ENCODE measurements around the gene TMEM88.

TMEM88 gene

DNA sequence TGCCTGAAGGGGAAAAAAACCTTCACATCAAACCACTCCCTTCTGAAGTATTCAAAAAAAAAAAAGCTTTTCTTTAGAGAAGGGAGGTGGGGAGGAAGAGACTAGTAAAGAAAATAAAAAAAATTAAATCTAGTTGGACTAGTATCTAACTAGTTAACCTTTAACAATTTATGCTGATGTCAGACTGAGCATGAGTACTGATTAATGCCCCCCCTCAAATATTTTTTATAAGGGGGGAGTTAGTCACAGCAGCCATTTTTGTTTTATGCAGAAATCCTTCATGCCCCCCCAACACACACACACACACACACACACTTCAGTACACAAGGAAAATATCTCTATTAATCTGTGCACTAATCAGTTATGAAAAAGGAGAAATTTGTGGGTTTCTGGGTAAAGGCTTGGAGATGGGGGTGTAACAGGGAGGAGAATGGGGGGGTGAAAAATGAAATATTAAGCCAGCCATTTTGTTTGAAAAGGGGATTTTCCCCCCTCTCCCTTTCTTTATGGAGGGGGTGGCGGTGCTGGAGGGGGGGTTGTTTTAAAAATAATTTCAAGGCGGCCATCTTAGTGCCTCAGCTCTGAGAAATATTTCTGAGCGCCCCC lies 29.0 kb downstream of the TMEM88 start:
- peak overlapping the region; percentile 31 for H3K4me3 ChIP-seq (ENCODE audit: low read depth, low read length)
- DNase-seq (ENCODE audit: low read depth) = peak; percentile 54
- TF ChIP-seq, protein P1, sequence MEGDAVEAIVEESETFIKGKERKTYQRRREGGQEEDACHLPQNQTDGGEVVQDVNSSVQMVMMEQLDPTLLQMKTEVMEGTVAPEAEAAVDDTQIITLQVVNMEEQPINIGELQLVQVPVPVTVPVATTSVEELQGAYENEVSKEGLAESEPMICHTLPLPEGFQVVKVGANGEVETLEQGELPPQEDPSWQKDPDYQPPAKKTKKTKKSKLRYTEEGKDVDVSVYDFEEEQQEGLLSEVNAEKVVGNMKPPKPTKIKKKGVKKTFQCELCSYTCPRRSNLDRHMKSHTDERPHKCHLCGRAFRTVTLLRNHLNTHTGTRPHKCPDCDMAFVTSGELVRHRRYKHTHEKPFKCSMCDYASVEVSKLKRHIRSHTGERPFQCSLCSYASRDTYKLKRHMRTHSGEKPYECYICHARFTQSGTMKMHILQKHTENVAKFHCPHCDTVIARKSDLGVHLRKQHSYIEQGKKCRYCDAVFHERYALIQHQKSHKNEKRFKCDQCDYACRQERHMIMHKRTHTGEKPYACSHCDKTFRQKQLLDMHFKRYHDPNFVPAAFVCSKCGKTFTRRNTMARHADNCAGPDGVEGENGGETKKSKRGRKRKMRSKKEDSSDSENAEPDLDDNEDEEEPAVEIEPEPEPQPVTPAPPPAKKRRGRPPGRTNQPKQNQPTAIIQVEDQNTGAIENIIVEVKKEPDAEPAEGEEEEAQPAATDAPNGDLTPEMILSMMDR (IDR thresholded peaks at IDR 0.05; ENCODE audit: insufficient read depth, low read depth, low read length, missing control alignments) = no peak

DNA sequence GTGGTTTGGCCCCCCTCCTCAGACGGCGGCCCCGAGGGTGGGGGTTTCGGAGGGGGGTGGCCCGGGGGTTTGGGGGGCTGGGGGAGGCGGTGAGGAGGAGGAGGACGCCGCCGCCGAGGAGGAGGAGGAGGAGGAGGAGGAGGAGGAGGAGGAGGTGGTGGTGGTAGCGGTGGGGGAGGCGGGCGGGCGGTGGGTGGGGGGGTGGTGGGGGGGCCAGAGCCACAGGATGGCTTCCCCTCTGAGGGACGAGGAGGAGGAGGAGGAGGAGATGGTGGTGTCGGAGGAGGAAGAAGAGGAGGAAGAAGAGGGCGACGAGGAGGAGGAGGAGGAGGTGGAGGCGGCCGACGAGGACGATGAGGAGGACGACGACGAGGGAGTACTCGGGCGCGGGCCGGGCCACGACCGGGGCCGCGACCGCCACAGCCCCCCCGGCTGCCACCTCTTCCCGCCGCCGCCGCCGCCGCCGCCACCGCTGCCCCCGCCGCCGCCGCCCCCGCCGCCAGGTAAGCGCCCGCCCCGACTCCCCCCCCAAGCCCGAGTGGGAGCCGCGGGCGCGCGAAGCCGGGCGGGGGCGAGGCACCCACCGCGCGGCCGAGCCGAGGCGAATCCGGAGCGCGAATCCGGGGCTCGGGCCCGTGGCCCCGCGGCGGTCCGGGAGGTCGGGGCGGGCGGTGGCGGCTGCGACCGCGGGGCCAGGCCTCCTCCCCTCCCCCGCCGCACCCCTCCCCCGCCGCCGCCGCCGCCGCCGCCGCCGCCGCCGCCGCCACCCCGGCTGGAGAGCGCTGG lies 29.9 kb downstream of the TMEM88 start:
- TF ChIP-seq, protein P1 (IDR thresholded peaks at IDR 0.05; ENCODE audit: insufficient read depth, low read depth, low read length, missing control alignments) = no peak
- peak; percentile 21 for DNase-seq (ENCODE audit: low read depth)
- H3K4me3 ChIP-seq (ENCODE audit: low read depth, low read length) = peak overlapping the region; percentile 53

DNA sequence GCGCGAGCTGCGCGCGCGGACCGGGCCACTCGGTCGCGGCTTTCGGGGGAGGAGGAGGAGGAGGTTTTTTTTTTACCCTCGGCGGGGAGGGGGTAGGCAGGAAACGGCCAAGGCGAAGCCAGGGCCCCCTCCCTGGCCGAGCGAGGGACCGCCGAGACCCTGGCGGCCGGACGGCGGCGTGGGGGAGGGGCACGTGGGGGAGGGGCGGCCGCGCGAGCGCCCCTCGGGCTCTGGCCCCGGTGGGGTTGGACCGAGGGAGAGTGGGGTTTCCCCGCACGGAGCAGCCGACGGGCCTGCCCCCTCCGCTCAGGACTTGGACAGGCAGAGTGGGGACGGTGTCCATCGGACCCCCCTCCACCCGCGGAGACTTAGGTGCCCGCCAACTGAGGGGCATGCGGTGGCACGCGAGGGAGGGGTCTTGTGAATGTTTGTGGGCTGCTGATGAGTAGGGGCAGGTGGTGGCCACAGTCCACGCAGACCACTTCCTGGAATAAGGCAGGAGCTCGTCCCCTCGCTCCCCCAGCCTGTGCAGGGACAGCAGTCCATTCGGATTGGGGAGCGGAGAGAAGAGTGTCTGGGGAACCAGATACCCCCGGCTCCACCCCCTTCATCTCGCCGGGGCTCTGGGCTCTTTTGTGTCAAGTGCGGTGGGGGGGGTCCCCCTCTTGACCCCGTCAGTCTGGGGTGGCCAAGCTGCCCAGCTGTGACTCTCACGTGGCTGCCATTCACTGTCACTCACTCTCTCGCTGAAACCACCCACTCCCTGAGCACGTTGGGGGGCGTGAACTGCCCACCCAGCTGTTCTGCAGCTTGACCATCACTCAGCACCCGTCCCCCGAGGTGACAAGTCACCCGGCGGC lies 30.7 kb downstream of the TMEM88 start:
- DNase-seq (ENCODE audit: low read depth) = peak; percentile 60
- TF ChIP-seq, protein P1 (IDR thresholded peaks at IDR 0.05; ENCODE audit: insufficient read depth, low read depth, low read length, missing control alignments) = no peak
- H3K4me3 ChIP-seq (ENCODE audit: low read depth, low read length) = peak overlapping the region; percentile 71

DNA sequence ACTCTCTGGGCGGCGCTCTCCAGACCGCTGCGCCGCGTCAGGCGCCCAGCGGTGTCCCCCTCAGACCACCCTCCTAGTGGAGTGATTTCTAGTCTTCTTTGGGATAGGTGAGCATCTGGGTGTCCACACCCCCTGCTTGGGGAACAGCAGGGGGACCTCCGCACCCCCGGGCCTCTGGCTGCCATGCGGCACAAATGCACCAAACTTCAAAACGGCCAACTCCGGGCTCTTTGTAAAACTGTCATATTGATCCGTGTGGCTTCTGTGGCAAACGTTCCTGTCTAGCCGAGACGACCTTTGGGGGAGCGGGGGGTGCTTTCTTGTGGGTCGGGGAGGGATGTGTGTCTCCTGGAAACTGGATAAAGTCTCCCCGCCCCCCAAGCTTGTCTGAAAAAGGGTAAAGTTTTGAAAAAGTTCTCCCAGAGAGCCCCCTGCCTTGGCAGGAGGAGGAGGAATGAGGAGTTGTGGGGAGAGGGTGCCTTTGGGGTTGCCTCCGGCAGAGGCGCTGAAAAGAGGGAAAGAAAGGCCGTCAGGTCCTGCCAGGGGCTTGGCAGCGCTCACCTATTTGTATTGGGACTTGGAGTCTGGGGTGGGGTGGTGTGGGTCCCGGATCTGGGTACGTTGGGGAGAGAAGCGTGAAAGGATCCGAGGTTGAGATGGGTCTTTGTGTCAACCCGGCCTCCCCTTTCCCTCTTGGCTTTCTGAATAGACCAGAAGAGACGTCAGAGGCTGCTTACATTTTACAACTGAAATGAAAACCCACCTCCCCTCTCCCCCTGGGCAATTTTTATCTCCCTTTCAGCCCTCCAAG lies 31.6 kb downstream of the TMEM88 start:
- TF ChIP-seq, protein P1 (IDR thresholded peaks at IDR 0.05; ENCODE audit: insufficient read depth, low read depth, low read length, missing control alignments) = no peak
- peak; percentile 13 for DNase-seq (ENCODE audit: low read depth)
- peak overlapping the region; percentile 71 for H3K4me3 ChIP-seq (ENCODE audit: low read depth, low read length)

DNA sequence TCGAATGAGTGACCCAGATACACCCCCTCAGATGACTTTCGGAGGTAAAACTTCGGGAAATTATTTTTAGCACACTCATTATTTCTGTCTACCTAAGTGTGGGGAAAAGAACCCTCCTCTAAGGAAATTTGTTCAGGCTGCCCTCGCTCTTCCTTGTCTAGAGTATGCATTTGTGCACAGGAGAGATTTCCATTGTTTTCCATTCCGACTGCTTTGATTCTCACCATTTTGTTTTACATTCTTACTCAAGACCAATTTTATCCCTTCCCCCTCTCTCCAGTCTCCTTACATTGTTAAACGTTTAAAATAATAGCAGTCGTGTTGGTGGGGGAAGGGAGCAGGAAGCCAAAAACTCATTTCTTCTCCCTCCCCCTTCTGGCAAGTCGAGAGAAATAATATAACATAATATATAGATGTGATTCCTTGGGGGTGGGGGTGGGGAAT lies 32.2 kb downstream of the TMEM88 start:
- TF ChIP-seq, protein P1 (IDR thresholded peaks at IDR 0.05; ENCODE audit: insufficient read depth, low read depth, low read length, missing control alignments) = no peak
- DNase-seq (ENCODE audit: low read depth) = no peak
- peak overlapping the region; percentile 71 for H3K4me3 ChIP-seq (ENCODE audit: low read depth, low read length)
